NCI-H524 (cell line): ENCODE measurements around the gene FAM13A.
"Not testable (repeated sequence)": the region's sequence is repeated elsewhere in the genome, so short reads cannot be mapped to it uniquely, and the experiment has no call there.

Experiments used
- DNase-seq, 2 experiments: peaks; one replicate each; lab custom pipeline; 2025; lab: John Stamatoyannopoulos, UW

Gene FAM13A

GRCh38 chr4:89056953-89057398 lies at the start of gene FAM13A:
FAM13A (minus strand) TSS chr4:89057185; CDS start chr4:89056964, 221 bp downstream.
- peak; percentile 88 to 93 for DNase-seq

GRCh38 chr4:89105726-89106125 lies 48.7 kb upstream of the FAM13A start:
- DNase-seq, result no peak

DNA sequence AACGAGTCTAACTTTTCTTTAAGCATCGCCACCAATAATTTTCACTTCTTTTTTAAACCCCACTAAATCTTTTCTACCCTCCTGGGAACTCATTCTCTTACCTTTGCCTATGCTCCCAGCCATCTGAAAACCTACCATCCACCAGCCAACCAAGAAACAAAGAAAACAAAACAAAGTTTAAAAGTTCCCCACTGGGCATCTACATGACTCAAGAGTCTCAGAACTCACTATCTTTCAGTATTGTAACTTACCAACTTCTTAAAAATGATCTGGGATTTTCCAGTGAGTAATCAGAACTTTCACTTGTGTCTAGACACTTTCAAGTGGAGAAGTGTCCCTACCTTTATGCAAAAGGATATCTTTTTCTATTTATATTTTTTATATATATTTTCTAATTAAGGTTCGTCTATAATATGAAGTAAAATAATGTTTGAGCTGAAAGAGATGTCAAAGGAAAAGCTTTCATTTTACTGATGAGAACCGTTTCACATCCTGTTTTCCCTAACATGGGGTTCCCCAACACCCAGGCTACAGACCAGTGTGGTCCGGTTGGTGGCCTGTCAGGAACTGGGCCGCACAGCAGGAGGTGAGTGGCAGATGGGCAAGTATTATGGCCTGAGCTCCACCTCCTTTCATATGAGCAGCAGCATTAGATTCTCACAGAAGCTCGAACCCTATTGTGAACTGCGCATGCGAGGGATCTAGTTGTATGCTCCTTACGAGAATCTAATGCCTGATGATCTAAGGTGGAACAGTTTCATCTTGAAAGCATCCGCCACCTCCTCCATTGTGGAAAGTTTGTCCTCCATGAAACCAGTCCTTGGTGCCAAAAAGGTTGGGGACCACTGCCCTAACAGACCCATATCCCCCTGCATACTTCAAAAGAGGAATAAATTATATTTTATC lies 44.5 kb upstream of the FAM13A start:
- DNase-seq, result no peak

GRCh38 chr4:89100853-89101252 lies 43.9 kb upstream of the FAM13A start:
- no peak for DNase-seq

- no peak for DNase-seq
Observed at GRCh38 chr4:89099471-89099870, 42.5 kb upstream of the FAM13A start.

- no peak for DNase-seq
Observed at GRCh38 chr4:89099034-89099433, 42.0 kb upstream of the FAM13A start.

- DNase-seq, result no peak
Observed at GRCh38 chr4:89078300-89078699, 21.3 kb upstream of the FAM13A start.

DNA sequence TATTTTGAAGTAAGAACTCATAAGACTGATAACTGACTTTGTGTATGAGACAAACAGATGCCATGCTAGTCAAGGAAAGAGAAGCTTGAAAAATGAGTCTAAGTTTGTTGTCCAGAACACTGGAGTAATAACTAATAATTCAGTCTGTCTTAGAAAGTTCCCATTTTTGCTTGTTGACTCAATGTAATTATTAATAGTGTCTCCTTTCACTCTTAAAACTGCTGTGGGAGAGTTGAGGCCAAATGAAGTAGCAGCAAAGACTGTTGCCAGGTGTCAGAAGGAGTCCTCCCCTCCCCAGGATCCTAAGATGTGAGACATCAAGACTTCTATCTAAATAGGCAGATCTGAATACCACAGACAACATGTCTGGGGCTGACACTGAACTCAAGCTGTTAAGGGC lies 20.8 kb upstream of the FAM13A start:
- DNase-seq, result no peak

- DNase-seq, result peak in 1 of 2 experiments; percentile 4
Observed at GRCh38 chr4:89072921-89073320, 15.9 kb upstream of the FAM13A start.

- no peak for DNase-seq
Observed at GRCh38 chr4:89071311-89071710, 14.3 kb upstream of the FAM13A start.

DNA sequence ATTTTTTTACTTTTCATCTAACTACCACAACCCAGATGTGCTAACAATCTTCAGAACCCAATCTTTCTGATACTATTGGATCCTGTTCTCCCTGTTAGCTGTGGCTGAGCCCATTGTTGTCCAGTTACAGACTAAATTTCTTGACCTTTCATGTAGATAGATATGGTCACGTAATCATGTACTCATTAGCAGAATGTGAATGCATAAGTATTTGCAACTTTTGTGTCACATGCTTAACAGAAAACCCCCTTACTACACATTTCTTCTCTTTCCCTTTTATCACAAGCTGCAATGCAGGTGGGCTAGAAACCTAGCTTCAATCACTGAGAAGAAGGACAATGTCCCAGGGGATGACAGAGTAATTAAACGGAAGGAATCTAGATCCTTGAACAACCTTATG lies 13.1 kb upstream of the FAM13A start:
- DNase-seq, result no peak

- no peak for DNase-seq
Observed at GRCh38 chr4:89069481-89069880, 12.5 kb upstream of the FAM13A start.

GRCh38 chr4:89067417-89067816 lies 10.4 kb upstream of the FAM13A start:
- no peak for DNase-seq

GRCh38 chr4:89064848-89065247 lies 7.9 kb upstream of the FAM13A start:
- no peak for DNase-seq

DNA sequence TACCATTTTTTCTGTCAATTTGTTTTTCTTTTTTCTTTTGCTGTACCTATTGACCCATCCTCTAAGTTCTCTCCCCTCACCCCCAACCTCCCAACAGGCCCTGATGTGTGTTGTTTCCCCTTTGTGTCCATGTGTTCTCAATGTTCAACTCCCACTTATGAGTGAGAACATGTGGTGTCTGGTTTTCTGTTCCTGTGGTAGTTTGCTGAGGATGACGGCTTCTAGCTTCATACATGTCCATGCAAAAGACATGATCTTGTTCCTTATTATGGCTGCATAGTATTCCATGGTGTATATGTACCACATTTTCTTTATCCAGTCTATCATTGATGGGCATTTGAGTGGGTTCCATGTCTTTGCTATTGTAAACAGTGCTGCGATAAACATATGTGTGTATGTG lies 859 bp upstream of the FAM13A start:
- not testable (repeated sequence) for DNase-seq

DNA sequence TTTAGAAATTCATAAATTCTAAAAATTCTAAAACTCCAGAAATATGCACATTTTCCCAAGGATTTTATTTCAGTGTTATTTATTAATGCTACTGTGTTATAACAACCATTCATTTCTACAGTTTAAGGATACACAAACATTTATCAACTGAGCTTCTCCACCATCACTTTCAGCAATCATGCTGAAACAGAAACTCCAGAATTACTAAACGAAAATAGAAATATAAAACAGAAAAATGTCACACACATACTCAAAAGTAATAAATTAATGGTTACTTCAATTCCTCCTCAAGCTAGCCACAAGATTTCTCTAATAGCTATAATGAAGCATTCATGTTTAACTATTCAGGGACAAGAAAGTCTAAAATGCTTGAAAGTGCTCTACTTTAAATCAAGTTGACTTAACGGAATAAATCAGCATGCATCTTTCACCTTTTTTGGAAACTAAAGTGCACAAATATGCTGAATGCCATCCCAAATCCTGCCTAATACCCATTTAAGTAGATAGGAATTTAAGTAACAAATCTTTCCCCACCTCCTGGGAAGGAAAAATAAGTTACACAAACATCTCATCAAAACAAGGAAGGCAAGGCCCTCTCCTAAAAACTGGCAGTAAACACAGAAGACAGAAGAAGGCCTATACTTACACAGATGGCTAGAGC lies 563 bp downstream of the FAM13A start:
- no peak for DNase-seq

- DNase-seq, result peak in 1 of 2 experiments; percentile 1
Observed at GRCh38 chr4:89055157-89056080, 1.6 kb downstream of the FAM13A start.

- DNase-seq, result no peak
Observed at GRCh38 chr4:89054627-89055026, 2.4 kb downstream of the FAM13A start.

- peak in 1 of 2 experiments; percentile 0 for DNase-seq
Observed at GRCh38 chr4:89049853-89050252, 7.1 kb downstream of the FAM13A start.

DNA sequence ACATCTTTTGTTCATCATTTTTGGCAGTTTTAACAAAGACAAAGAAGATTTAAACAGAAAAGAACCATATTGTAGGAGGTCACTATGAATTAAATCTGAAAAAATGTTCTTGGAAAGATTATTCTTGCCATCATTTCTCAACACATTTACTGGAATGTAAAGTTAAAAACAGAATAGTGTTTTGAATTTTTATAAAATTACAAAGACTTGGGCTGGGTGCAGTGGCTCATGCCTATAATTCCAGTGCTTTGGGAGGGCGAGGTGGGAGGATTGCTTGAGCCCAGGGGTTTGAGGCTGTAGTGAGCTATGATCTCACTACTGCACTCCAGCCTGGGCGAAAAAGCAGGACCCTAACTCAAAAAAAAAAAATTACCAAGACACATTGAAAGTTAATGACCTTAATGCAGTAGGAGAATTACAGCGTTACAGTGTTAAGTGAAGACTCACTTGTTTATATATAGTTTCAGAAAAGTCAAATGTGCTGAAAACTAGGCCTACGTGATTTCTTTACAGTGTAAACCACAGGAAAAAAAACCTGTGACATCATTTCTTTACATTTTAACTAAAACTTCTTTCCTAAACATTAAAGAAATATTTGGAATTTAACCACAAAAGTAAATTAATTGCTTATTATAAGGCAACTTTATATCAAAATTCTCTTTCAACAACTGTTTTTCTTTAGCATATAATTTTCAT lies 7.9 kb downstream of the FAM13A start:
- DNase-seq, result no peak

DNA sequence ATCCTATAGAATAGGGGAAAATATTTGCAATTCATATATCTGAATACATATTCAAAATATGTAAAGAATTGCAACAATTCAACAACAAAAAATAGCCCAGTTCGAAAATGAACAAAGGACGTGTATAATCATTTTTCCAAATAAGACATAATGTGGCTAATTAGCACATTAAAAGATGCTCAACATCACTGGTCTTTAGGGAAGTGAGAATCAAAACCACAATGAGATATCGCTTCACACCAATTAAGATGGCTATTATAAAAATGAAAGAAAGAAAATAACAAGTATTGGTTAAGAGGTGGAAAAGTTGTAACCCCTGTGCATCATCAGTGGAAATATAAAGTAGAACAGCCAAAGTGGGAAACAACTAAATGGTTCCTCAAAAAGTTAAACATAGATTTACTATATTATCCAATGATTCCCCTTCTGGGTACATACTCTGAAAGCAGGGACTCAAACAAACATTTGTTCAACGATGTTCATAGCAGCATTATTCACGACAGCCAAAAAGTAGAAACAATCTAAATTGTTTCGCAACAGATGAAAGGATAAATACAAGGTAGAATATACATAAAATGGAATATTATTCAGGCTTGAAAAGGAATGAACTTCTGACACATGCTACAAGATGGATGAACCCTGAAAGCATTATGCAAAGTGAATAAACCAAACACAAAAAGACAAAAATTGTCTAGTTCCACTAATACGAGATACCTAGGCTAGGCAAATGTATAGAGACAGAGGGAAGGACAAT lies 12.7 kb downstream of the FAM13A start:
- no peak for DNase-seq
